Sigmoid colon (tissue), 4 donors: ENCODE data around the gene COQ8A.

Source experiments
- CTCF ChIP-seq, 4 experiments: fragments of 450-650 bp in 3 of 4; fragments of 200-600 bp in 1 of 4; IDR thresholded peaks; one replicate each; pipeline ENCODE4 v1.5.1; 2016 to 2019; ENCODE audit warnings: antibody characterized with exemption in 4 of 4, mild to moderate bottlenecking in 3 of 4, moderate library complexity in 2 of 4
- EP300 ChIP-seq, 4 donors: sonication (generic); formaldehyde crosslinking; IDR thresholded peaks; one replicate each; pipeline ENCODE4 v1.6.1; 2017; ENCODE audit warnings: antibody characterized with exemption in 4 of 4
- POLR2A ChIP-seq, 2 donors: fragments of 450-650 bp; IDR thresholded peaks; one replicate each; pipeline ENCODE4 v1.6.1; 2016; ENCODE audit warnings: antibody characterized with exemption in 2 of 2, mild to moderate bottlenecking in 2 of 2, moderate library complexity in 2 of 2
- POLR2AphosphoS5 ChIP-seq, 4 donors: sonication (generic); formaldehyde crosslinking; IDR thresholded peaks; one replicate each; pipeline ENCODE4 v1.6.1; 2017; ENCODE audit warnings: antibody characterized with exemption in 4 of 4

- TF ChIP-seq CTCF (IDR thresholded peaks at IDR 0.05) (no peak), EP300 (IDR thresholded peaks at IDR 0.05) (no peak), POLR2A (IDR thresholded peaks at IDR 0.05) (no peak), POLR2AphosphoS5 (IDR thresholded peaks at IDR 0.05) (no peak)
Observed at GRCh38 chr1:226890331-226891108, 49.6 kb upstream of the COQ8A start.
